ENCODE results near the gene YPEL1.

The YPEL1 gene

GRCh38 chr22:21735200-21736083 lies at the start of gene YPEL1:
TSS of gene YPEL1 (minus strand) at chr22:21735794. CDS start at chr22:21710744, 25,050 bp downstream.
- peak; percentile 92 to 97 (median 94) for DNase-seq

GRCh38 chr22:21780259-21780658 lies 44.7 kb upstream of the YPEL1 start:
- no peak for DNase-seq

- DNase-seq: no peak
These were observed 43.9 kb upstream of the YPEL1 start for GRCh38 chr22:21779444-21779843.

GRCh38 chr22:21778705-21779363 lies 43.2 kb upstream of the YPEL1 start:
- DNase-seq: no peak

- no peak for DNase-seq
These were observed 36.0 kb upstream of the YPEL1 start for GRCh38 chr22:21771631-21771976.

- no peak for DNase-seq
These were observed 32.8 kb upstream of the YPEL1 start for GRCh38 chr22:21768435-21768834.

- DNase-seq: no peak
These were observed 31.3 kb upstream of the YPEL1 start for GRCh38 chr22:21766691-21767462.

GRCh38 chr22:21765909-21766529 lies 30.4 kb upstream of the YPEL1 start:
- no peak for DNase-seq

- DNase-seq: no peak
These were observed 28.6 kb upstream of the YPEL1 start for GRCh38 chr22:21764038-21764804.

GRCh38 chr22:21762712-21763581 lies 27.4 kb upstream of the YPEL1 start:
- DNase-seq: no peak

GRCh38 chr22:21761994-21762680 lies 26.5 kb upstream of the YPEL1 start:
- DNase-seq: no peak

GRCh38 chr22:21761086-21761485 lies 25.5 kb upstream of the YPEL1 start:
- no peak for DNase-seq

- DNase-seq: no peak
These were observed 25.0 kb upstream of the YPEL1 start for GRCh38 chr22:21760640-21761039.

GRCh38 chr22:21759646-21760376 lies 24.2 kb upstream of the YPEL1 start:
- DNase-seq: no peak

GRCh38 chr22:21759093-21759492 lies 23.5 kb upstream of the YPEL1 start:
- no peak for DNase-seq

- DNase-seq: no peak
These were observed 22.7 kb upstream of the YPEL1 start for GRCh38 chr22:21758091-21758864.

GRCh38 chr22:21755851-21756284 lies 20.3 kb upstream of the YPEL1 start:
- no peak for DNase-seq

GRCh38 chr22:21754523-21754922 lies 18.9 kb upstream of the YPEL1 start:
- DNase-seq: no peak
